ENCODE data around the gene RSPRY1.

RSPRY1 gene

DNA sequence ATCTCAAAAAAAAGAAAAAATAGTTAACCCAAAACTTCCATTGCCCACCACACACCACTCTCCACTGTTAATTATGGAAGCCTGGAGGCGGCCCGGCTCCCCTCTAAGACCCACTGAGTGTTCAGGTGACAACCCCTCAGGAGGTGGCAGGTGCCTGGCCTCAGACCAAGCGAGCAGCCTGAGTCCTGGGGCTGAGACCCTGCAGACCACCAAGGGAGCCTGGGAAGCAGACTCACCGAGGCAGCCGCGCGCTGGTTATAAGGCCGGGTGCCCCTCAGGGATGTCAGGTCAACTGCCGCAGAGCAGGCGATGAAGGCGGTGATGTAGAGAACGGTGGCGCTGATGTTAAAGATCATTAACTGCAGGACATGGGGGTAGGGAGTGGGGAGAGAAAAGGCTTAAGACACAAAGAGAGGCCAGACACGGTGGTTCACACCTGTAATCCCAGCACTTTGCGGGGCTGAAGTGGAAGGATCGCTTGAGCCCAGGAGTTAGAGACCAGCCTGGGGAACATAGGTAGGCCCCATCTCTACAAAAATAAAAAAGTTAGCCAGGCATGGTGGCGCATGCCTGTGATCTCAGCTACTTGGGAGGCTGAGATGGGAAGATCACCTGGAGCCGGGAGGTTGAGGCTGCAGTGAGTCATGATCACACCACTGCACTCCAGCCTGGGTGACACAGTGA lies 72.2 kb downstream of the RSPRY1 start:
- TF ChIP-seq, protein P1, sequence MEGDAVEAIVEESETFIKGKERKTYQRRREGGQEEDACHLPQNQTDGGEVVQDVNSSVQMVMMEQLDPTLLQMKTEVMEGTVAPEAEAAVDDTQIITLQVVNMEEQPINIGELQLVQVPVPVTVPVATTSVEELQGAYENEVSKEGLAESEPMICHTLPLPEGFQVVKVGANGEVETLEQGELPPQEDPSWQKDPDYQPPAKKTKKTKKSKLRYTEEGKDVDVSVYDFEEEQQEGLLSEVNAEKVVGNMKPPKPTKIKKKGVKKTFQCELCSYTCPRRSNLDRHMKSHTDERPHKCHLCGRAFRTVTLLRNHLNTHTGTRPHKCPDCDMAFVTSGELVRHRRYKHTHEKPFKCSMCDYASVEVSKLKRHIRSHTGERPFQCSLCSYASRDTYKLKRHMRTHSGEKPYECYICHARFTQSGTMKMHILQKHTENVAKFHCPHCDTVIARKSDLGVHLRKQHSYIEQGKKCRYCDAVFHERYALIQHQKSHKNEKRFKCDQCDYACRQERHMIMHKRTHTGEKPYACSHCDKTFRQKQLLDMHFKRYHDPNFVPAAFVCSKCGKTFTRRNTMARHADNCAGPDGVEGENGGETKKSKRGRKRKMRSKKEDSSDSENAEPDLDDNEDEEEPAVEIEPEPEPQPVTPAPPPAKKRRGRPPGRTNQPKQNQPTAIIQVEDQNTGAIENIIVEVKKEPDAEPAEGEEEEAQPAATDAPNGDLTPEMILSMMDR (conservative IDR thresholded peaks at IDR 0.05; ENCODE audit: control insufficient read depth, insufficient read depth, low read depth, low read length), result no peak
- no peak overlapping the region for H3K4me3 ChIP-seq (ENCODE audit: control insufficient read depth, low read depth, low read length)
- DNase-seq (ENCODE audit: low read depth), result no peak

DNA sequence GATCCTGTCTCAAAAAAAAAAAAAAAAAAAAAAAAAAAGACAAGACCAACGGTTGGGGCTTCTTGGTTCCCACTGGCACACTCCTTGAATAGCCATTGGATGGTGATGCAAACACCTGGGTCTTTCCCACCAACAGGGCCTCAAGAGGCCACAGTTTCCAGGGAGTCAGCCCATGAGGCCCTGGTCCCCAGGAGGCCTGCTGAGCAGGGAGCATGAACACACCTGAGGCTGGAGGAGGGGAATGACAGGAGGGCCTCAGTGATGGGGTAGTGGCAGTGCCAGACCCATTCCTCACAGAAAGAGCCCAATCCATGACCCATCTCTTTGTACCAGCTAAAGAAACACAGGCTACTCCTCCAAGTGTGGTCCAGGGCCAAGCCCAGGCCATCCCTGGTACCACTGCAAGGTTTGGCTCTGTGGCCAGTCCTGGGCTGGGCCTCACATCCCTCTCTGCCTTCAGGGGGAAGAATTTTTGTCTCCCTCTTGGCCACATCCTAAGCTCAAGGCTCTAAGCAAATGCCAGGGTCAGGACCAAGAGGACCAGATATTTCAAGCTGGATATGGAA lies 72.9 kb downstream of the RSPRY1 start:
- DNase-seq (ENCODE audit: low read depth), result no peak
- TF ChIP-seq, protein P1 (conservative IDR thresholded peaks at IDR 0.05; ENCODE audit: control insufficient read depth, insufficient read depth, low read depth, low read length), result no peak
- H3K4me3 ChIP-seq (ENCODE audit: control insufficient read depth, low read depth, low read length), result no peak overlapping the region

- peak; percentile 57 for DNase-seq (ENCODE audit: low read depth)
- H3K4me3 ChIP-seq (ENCODE audit: control insufficient read depth, low read depth, low read length), result no peak overlapping the region
- TF ChIP-seq, protein P1 (conservative IDR thresholded peaks at IDR 0.05; ENCODE audit: control insufficient read depth, insufficient read depth, low read depth, low read length), result no peak
These were observed 74.3 kb downstream of the RSPRY1 start for GRCh38 chr16:57260294-57260929.

- DNase-seq (ENCODE audit: low read depth), result no peak
- TF ChIP-seq, protein P1 (conservative IDR thresholded peaks at IDR 0.05; ENCODE audit: control insufficient read depth, insufficient read depth, low read depth, low read length), result no peak
- H3K4me3 ChIP-seq (ENCODE audit: control insufficient read depth, low read depth, low read length), result no peak overlapping the region
These were observed 75.7 kb downstream of the RSPRY1 start for GRCh38 chr16:57261806-57262205.

DNA sequence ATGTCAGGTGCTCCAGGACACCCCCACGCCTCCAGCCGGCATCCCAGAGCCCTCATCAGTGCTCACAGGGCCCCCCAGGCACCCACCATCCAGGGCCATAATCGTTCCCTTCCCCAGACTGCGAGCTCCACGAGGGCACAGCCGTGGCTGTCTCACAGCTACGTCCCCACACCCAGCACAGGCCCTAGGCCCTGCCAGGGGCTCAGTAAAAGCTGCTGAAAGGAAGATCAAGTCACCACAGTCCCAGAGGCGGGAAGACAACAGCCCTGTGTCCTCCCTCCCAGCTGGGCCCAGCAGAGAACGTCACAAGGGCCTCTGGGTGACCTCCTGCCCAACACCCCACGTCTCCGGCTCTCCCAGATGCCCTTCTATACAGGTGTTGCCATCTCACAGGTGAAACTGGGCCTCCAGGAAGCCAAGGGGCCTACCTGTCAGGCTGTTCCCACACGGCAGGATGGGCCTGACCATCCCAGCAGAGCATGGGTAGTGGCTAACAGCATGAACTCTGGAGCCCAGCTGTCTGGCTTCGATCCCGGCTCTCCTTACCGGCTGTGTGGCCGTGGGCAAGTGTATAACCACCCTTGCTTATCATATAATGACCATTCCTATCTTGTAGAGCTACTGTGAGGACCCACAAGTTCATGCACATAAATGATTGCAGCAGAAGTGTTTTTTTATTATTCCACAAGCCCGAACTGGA lies 76.9 kb downstream of the RSPRY1 start:
- H3K4me3 ChIP-seq (ENCODE audit: control insufficient read depth, low read depth, low read length), result no peak overlapping the region
- DNase-seq (ENCODE audit: low read depth), result no peak
- TF ChIP-seq, protein P1 (conservative IDR thresholded peaks at IDR 0.05; ENCODE audit: control insufficient read depth, insufficient read depth, low read depth, low read length), result no peak

- DNase-seq (ENCODE audit: low read depth), result no peak
- TF ChIP-seq, protein P1 (conservative IDR thresholded peaks at IDR 0.05; ENCODE audit: control insufficient read depth, insufficient read depth, low read depth, low read length), result no peak
- H3K4me3 ChIP-seq (ENCODE audit: control insufficient read depth, low read depth, low read length), result no peak overlapping the region
These were observed 77.6 kb downstream of the RSPRY1 start for GRCh38 chr16:57263541-57264351.

All from fibroblast of mammary gland (primary cell).